Choroid plexus epithelial cell (primary cell): Measurements from ENCODE around the gene GTF2H4.

Source experiments
- DNase-seq: peaks from one replicate; pipeline ENCODE4 v3.0.0-alpha.2; 2010; ENCODE audit warnings: low read depth
- H3K4me3 ChIP-seq: 2 replicates; pipeline ENCODE4 v1.5.1; 2011; ENCODE audit warnings: low read depth, mild to moderate bottlenecking, control low read depth, low read length, moderate library complexity
- TF ChIP-seq, protein P1 (sequence below): conservative IDR thresholded peaks from 2 replicates; pipeline ENCODE4 v1.5.1; 2011; ENCODE audit warnings: low read depth, mild to moderate bottlenecking, control low read depth, inconsistent platforms, low read length, moderate library complexity

Gene GTF2H4

GRCh38 chr6:30930506-30930905 lies 22.5 kb downstream of the GTF2H4 start:
- DNase-seq: no peak
- H3K4me3 ChIP-seq: no peak overlapping the region
- TF ChIP-seq, protein P1, sequence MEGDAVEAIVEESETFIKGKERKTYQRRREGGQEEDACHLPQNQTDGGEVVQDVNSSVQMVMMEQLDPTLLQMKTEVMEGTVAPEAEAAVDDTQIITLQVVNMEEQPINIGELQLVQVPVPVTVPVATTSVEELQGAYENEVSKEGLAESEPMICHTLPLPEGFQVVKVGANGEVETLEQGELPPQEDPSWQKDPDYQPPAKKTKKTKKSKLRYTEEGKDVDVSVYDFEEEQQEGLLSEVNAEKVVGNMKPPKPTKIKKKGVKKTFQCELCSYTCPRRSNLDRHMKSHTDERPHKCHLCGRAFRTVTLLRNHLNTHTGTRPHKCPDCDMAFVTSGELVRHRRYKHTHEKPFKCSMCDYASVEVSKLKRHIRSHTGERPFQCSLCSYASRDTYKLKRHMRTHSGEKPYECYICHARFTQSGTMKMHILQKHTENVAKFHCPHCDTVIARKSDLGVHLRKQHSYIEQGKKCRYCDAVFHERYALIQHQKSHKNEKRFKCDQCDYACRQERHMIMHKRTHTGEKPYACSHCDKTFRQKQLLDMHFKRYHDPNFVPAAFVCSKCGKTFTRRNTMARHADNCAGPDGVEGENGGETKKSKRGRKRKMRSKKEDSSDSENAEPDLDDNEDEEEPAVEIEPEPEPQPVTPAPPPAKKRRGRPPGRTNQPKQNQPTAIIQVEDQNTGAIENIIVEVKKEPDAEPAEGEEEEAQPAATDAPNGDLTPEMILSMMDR: no peak

DNA sequence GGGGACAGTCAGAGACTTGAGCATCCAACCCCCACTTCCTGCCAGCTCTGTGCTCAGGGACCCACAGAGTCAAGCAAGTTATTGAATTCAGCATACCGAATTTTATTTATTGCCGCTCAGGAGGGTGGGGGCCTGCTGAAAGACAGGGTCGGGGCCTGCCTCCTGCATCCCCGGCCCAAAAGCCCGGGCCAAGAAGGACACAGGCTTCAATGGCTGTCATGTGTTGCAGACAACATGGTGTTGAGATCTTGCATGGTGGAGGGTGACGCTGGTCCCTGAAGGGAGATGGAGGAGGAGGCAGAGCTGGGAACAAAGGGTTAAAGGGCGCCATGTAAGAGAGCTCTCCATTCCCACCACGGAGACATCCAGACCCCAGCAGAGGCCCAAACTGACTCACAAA lies 23.3 kb downstream of the GTF2H4 start:
- TF ChIP-seq, protein P1: no peak
- no peak for DNase-seq
- no peak overlapping the region for H3K4me3 ChIP-seq

- H3K4me3 ChIP-seq: no peak within 1 kb of the TSS
- no peak for DNase-seq
- TF ChIP-seq, protein P1: no peak
Measured at GRCh38 chr6:30931969-30932645, 24.1 kb downstream of the GTF2H4 start, which contains the start of gene SFTA2. Gene SFTA2 (minus strand): TSS chr6:30932170. CDS start chr6:30932096, 74 bp downstream.

DNA sequence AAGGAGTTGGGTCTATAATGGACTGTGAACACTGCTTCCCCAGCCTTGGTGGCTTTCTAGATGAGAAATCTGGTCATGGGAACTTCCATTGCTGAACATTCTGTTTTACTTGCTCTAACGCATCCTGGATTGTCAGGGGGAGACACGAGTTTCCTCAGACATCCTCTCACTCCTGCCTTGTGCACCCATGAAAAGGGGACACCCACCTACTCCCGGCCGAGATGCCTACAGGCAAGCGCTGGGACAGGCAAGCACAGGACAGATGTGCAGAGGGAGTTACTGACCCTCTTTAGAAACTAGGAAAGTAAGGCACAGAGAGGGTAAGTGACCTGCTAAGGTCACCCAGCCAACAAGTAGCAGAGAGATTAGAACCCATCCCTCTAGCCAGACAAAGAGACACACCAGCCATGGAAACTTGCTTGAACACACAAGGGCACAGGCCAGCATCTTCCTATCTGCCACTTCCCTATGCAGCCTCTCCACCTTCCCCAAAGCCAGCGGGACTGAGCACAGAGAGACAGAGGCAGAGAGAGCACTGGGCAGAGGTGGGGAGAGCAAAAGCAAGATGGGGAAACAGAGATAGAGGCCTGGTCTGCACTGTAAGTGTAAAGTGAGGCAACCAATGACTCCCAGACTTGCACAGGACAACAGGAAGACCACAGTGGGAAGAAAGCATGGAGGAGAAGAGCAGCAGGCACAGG lies 24.8 kb downstream of the GTF2H4 start:
- TF ChIP-seq, protein P1: no peak
- no peak overlapping the region for H3K4me3 ChIP-seq

GRCh38 chr6:30935018-30935417 lies 27.0 kb downstream of the GTF2H4 start:
- TF ChIP-seq, protein P1: no peak
- peak; percentile 73 for DNase-seq
- H3K4me3 ChIP-seq: no peak overlapping the region

More for the DNA sequence above, 24.8 kb downstream of the GTF2H4 start:
- no peak for DNase-seq

DNA sequence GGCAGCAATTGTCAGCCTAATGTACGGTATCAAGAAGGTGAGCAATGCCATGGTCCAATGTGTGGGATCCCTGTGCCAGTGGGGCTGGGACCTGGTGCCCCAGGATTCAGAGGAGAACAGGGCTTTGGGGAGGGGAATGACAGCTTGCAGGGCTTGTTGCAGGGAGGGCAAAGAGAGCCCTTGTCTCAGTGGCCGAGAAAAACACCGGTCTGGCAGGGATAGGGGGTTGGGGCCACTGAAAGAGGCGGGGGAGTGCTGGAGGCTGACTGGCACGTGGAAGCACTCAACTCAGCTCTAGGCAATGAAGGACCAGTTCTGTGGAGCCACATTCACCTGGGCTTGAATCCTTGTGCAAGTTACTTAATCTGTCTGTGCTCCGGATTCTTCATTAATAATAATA lies 29.3 kb downstream of the GTF2H4 start:
- DNase-seq: no peak
- TF ChIP-seq, protein P1: no peak
- H3K4me3 ChIP-seq: no peak overlapping the region
